Body of pancreas (tissue), 4 donors: ENCODE data around the gene AURKB. TPM values are rescaled to one million over a fixed set of nuclear protein-coding genes. Genes with fewer than 3 reads are reported as not detected.

Experiments
- ATAC-seq: fragments of 150-250 bp; one replicate; pipeline ENCODE4 v1.9.1; 2016
- DNase-seq, 4 donors: peaks; one replicate each; pipeline ENCODE4 v3.0.0-alpha.2; 2019
- H3K27ac ChIP-seq, 4 donors: fragments of 200-600 bp; sonication (generic); 1 replicate in 3 of 4; 2 replicates in 1 of 4; pipeline versions ENCODE4 v1.5.1 to v1.6.1; 2016 to 2019; ENCODE audit warnings: mild to moderate bottlenecking in 1 of 4, mixed read lengths in 1 of 4, moderate library complexity in 1 of 4
- H3K27me3 ChIP-seq, 2 donors: fragments of 200-600 bp; sonication (generic); one replicate each; pipeline ENCODE4 v1.6.0; 2016; ENCODE audit warnings: mild to moderate bottlenecking in 1 of 2
- H3K36me3 ChIP-seq, 2 donors: fragments of 200-600 bp; sonication (generic); replicated peaks in 1 of 2; 2 replicates each; pipeline ENCODE4 v1.5.1; 2016; ENCODE audit warnings: low read depth in 2 of 2; ENCODE audit not compliant: insufficient read depth in 1 of 2
- H3K4me1 ChIP-seq: fragments of 200-600 bp; sonication (generic); one replicate; pipeline ENCODE4 v1.6.0; 2016
- H3K4me3 ChIP-seq, 2 donors: fragments of 200-600 bp; sonication (generic); 1 replicate in 1 of 2; 2 replicates in 1 of 2; pipeline ENCODE4 v1.5.1; 2016 to 2019
- H3K9me3 ChIP-seq, 3 donors: fragments of 200-600 bp; sonication (generic); 1 replicate in 2 of 3; 2 replicates in 1 of 3; pipeline ENCODE4 v1.5.1; 2016
- CTCF ChIP-seq, 7 experiments: fragments of 450-650 bp in 4 of 7; fragments of 200-600 bp in 3 of 7; sonication (generic) in 3 of 7; IDR thresholded peaks; one replicate each; pipeline ENCODE4 v1.5.1; 2016 to 2019; ENCODE audit warnings: antibody characterized with exemption in 7 of 7
- POLR2A ChIP-seq, 3 donors: fragments of 450-650 bp; IDR thresholded peaks; one replicate each; pipeline ENCODE4 v1.6.1; 2016; ENCODE audit warnings: antibody characterized with exemption in 3 of 3, mild to moderate bottlenecking in 2 of 3
- WGBS, 2 donors: methylation state at CpG; one replicate each; pipeline ENCODE4 v1.1.5; 2017; 5-methylcytosine and 5-hydroxymethylcytosine counted together
- intact Hi-C: fragments of 100-400 bp; cut with DNase I; formaldehyde crosslinking; loops from one replicate; pipeline ENCODE4 v1.15.1; 2023
- microRNA counts, 2 donors: library from miRNA; unstranded; fragments of <30 nt; microRNA quantifications; one replicate each; lab custom pipeline; 2017
- microRNA-seq, 2 donors: library from miRNA; unstranded; fragments of <30 nt; microRNA quantifications; one replicate each; pipeline ENCODE4, GENCODE V29; 2016; ENCODE audit warnings: borderline number of aligned reads in 2 of 2, borderline replicate concordance in 2 of 2
- total RNA-seq, 2 donors: library from RNA; depleted of rRNA; stranded (reverse); fragments of >200 nt; gene quantifications; one replicate each; pipeline ENCODE4 v1.1.0, GENCODE V29; 2016

The AURKB gene
- total RNA-seq, 2 donors from 2014 or later, result not detected

DNA sequence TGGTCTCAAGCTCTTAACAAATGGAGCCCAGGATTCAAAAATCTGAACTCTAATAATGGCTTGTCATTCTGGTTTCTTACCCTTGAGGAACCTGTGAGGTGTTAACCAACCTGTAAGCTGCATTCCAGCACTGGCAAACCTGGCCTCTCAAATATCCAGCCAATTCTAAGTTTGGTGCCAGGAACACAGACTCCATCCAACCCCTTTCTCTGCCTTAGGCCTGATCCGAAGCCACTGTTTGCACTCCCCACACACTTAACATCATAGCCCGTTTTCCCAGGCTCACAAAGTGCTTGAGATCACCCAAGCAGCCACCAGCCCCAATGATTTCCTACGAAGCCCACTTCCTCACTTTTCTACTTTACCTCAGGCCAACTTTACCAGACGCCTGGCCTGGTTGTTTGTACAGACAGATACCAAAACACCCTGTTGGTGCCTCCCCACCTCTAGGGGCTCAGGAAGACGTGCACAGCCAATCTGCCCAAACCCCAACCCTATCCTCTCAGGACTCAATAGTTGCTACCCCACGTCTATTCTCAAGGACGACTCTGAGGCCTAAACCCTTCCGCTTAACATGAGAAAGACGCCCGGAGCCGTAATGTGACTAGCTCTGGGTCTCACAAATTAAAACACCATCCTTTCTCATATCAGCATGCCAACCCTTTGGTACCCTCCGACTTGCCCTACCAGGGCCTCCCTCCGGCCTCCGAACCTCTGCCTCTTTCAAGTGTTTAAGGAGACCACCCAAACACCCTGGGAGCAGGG, 55.0 kb downstream of the AURKB start:
- TF ChIP-seq POLR2A (IDR thresholded peaks at IDR 0.05), result no peak
- peak in 1 of 7 experiments; percentile 1 for TF ChIP-seq CTCF (IDR thresholded peaks at IDR 0.05)
- H3K27me3 ChIP-seq, result no peaks in the 10 kb centered on the region
- WGBS, 2 donors, result 2 to 8% methylated on average over 13 to 14 of the region's 14 CpGs
- H3K4me1 ChIP-seq, result peaks cover 70% of the 10 kb centered on the region
- no peak for ATAC-seq
- intact Hi-C loops, result no loop called here
- DNase-seq, result peak in 3 of 4 donors; percentile 54 to 65 (median 65)
- H3K27ac ChIP-seq, result peak overlapping the region; percentile 99 to 100 (median 100)
- H3K9me3 ChIP-seq, result no peaks in the 10 kb centered on the region
- no peaks in the 10 kb centered on the region for H3K36me3 ChIP-seq
- H3K4me3 ChIP-seq, result peak overlapping the region; percentile 32 to 96

MicroRNA genes within 50 kb of the gene (microRNA counts, 767-probe panel; counts per million panel counts)
- 0 to 736 counts per million in 2 donors for microRNA hsa-miR-4521 (lab: Ali Mortazavi, UCI)

Small RNAs within 50 kb of the gene (microRNA-seq; reads per million reads assigned to microRNA genes)
- gene MIR4521, result 9.4 to 14.0 reads per million in 2 donors

Other genes with a start within 250 kb of the AURKB start
- not detected for gene GUCY2D, start 208.0 kb downstream of the AURKB start, total RNA-seq
- 1 to 10 TPM in 1 of 2 donors, not detected in 1; 1.3 TPM for gene ALOX15B, start 171.5 kb downstream of the AURKB start, total RNA-seq
- gene ALOX12B, start 122.9 kb downstream of the AURKB start, total RNA-seq, result not detected
- gene ALOXE3, start 92.1 kb downstream of the AURKB start, total RNA-seq, result not detected
- not detected for gene HES7, start 86.5 kb downstream of the AURKB start, total RNA-seq
- 10 to 100 TPM; 27.5 to 78.8 TPM for gene PER1, start 58.2 kb downstream of the AURKB start, total RNA-seq
- gene VAMP2, start 47.6 kb downstream of the AURKB start, total RNA-seq, result 10 to 100 TPM; 16.3 to 26.4 TPM
- gene TMEM107, start 34.2 kb downstream of the AURKB start, total RNA-seq, result 10 to 100 TPM in 1 of 2 donors, 1 to 10 TPM in 1; 7.6 to 12.7 TPM
- 10 to 100 TPM; 11.9 to 16.2 TPM for gene BORCS6, start 20.4 kb downstream of the AURKB start, total RNA-seq
- 10 to 100 TPM; 25.7 to 49.1 TPM for gene CTC1, start 37.5 kb upstream of the AURKB start, total RNA-seq
- 10 to 100 TPM in 1 of 2 donors, 1 to 10 TPM in 1; 9.9 to 33.0 TPM for gene PFAS, start 38.7 kb upstream of the AURKB start, total RNA-seq
- gene RANGRF, start 78.1 kb upstream of the AURKB start, total RNA-seq, result 10 to 100 TPM in 1 of 2 donors, 1 to 10 TPM in 1; 4.7 to 13.5 TPM
- 1 to 10 TPM; 1.0 to 7.6 TPM for gene SLC25A35, start 84.8 kb upstream of the AURKB start, total RNA-seq
- gene ARHGEF15, start 99.7 kb upstream of the AURKB start, total RNA-seq, result 1 to 10 TPM; 2.3 to 6.3 TPM
- gene ODF4, start 129.3 kb upstream of the AURKB start, total RNA-seq, result not detected
- gene RPL26, start 172.6 kb upstream of the AURKB start, total RNA-seq, result 1,000 to 10,000 TPM; 1,496 to 1,646 TPM
- gene RNF222, start 187.3 kb upstream of the AURKB start, total RNA-seq, result not detected
- gene NDEL1, start 225.3 kb upstream of the AURKB start, total RNA-seq, result 10 to 100 TPM; 26.2 to 39.6 TPM